KOPT-K1 (cell line): ENCODE measurements around the gene WSCD2.

Experiments used
- H3K27ac ChIP-seq: fragments of 200-600 bp; sonication (generic); 2 replicates; pipeline ENCODE4 v1.5.1; 2016; ENCODE audit warnings: antibody characterized with exemption, mild to moderate bottlenecking, low read depth, low read length; ENCODE audit not compliant: poor library complexity, severe bottlenecking
- H3K36me3 ChIP-seq: fragments of 200-600 bp; sonication (generic); 2 replicates; pipeline ENCODE4 v1.5.1; 2017; ENCODE audit warnings: antibody characterized with exemption, mild to moderate bottlenecking, low read length, moderate library complexity; ENCODE audit not compliant: insufficient read depth
- H3K9me3 ChIP-seq: fragments of 200-600 bp; sonication (generic); 2 replicates; pipeline ENCODE4 v1.5.1; 2017; ENCODE audit warnings: antibody characterized with exemption, low read length, mild to moderate bottlenecking; ENCODE audit not compliant: insufficient read depth, poor library complexity, severe bottlenecking

The WSCD2 gene

GRCh38 chr12:108131657-108132126 is 2.6 kb downstream of the WSCD2 start:
- Histone ChIP-seq H3K36me3 (no peaks in the 10 kb centered on the region), H3K27ac (no peak overlapping the region), H3K9me3 (no peaks in the 10 kb centered on the region)

DNA sequence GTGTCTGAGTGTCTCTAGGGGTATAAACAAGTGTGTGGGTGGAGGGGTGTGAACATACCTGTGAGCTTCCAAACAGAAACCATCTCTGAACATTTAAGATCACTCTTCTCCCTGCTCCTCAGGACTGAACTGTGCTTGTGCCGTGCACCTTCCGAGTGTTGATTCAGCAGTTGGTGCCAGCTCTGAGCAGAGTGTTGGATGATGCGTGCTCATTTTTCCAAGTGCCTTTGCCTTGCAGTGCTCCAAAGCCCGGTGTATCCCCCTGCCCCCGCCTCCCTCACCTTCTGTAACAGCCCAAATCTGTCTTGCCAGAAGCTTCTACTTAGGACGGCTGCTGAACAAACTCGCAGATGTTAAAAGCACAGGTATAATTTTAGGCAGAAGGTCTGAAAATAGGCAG is 4.4 kb downstream of the WSCD2 start:
- Histone ChIP-seq H3K36me3 (no peaks in the 10 kb centered on the region), H3K9me3 (no peaks in the 10 kb centered on the region), H3K27ac (no peak overlapping the region)

DNA sequence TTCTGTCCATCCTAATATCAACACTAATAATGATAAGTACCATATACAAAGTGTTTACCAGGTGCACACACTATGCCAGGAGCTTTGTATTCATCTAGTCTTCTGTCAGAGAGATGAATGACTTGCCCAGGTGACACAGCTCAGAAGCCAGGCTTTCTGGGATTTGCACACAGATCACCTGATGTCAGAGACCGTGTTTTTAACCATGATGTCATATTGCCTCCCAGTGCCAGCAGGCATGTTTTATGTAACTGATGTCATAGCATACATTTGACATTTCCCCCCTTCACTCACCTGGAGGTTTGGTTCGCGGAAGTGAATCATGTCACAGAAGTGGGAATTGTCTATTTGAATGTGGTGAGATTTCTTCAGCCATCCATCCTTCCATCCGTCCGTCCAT is 5.7 kb downstream of the WSCD2 start:
- Histone ChIP-seq H3K27ac (no peak overlapping the region), H3K9me3 (no peaks in the 10 kb centered on the region), H3K36me3 (no peaks in the 10 kb centered on the region)

DNA sequence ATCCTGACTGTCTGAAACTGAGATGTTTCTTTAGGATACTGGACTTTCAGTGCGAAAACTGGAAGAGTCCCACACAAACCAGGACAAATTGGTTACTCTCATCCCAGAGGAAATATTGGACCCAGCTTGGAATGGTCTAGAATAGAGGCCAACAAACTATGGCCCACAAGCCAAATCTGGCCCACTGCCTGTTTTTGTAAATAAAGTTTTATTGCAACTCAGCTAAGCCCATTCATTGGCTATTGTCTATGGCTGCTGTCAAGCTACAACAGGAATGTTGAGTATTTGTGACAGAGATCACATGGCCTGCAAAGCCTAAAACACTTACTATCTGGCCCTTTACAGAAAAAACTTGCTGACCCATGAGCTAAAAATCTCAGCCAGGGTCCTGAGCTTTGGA is 6.5 kb downstream of the WSCD2 start:
- Histone ChIP-seq H3K9me3 (no peaks in the 10 kb centered on the region), H3K36me3 (no peaks in the 10 kb centered on the region), H3K27ac (no peak overlapping the region)

GRCh38 chr12:108136697-108137096 is 7.6 kb downstream of the WSCD2 start:
- H3K9me3 ChIP-seq: no peaks in the 10 kb centered on the region
- no peaks in the 10 kb centered on the region for H3K36me3 ChIP-seq
- no peak overlapping the region for H3K27ac ChIP-seq

DNA sequence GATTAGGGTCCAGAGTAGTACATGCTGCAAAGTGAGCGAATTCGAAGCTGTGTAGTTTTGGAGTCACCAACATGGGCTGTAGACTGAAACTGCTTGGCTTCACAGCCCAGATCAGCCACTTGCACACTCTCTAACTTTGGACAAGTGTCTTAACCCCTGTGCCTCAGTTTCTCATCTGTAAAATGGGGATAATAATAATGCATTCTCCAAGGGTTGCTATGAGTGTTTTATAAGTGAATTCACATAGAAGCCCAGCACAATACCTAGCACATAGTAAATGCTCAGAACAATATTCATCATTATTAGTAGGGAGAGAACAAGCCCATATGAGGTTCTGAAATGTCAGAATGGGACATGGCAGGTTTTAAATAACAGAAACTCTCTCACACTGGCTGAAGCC is 10.4 kb downstream of the WSCD2 start:
- Histone ChIP-seq H3K9me3 (no peaks in the 10 kb centered on the region), H3K36me3 (no peaks in the 10 kb centered on the region), H3K27ac (no peak overlapping the region)

- H3K36me3 ChIP-seq: no peaks in the 10 kb centered on the region
- no peak overlapping the region for H3K27ac ChIP-seq
- no peaks in the 10 kb centered on the region for H3K9me3 ChIP-seq
Observed at GRCh38 chr12:108140501-108140900, 11.4 kb downstream of the WSCD2 start.

DNA sequence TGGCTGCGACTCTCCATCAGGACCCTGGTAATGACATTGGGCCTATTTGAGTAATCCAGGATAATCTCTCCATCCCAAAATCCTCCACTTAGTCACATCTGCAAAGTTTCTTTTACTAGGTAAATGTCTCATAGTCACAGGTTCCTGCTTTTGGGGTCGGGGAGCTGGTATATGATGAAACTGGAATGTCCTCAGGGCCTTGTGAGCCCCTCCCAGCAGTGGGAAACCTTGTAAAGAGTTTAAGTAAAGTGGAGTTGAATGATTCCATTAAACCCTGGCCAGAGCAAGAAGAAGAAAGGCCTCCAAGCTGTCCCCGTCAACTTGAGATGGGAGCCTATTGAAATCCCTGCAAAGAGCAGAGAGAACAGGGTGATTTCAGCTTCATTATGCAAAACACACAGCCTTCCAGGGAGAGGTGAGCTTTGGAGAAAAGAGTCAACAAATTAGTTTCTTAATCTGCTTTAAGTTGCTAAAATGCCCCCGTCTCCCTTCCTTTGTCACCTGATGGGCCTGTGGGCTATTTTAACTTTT is 12.6 kb downstream of the WSCD2 start:
- no peak overlapping the region for H3K27ac ChIP-seq
- H3K36me3 ChIP-seq: no peaks in the 10 kb centered on the region
- no peaks in the 10 kb centered on the region for H3K9me3 ChIP-seq

- Histone ChIP-seq H3K27ac (no peak overlapping the region), H3K36me3 (no peaks in the 10 kb centered on the region), H3K9me3 (no peaks in the 10 kb centered on the region)
Observed at GRCh38 chr12:108143144-108143543, 14.1 kb downstream of the WSCD2 start.

GRCh38 chr12:108144080-108144479 is 15.0 kb downstream of the WSCD2 start:
- Histone ChIP-seq H3K27ac (no peak overlapping the region), H3K9me3 (no peaks in the 10 kb centered on the region), H3K36me3 (no peaks in the 10 kb centered on the region)

DNA sequence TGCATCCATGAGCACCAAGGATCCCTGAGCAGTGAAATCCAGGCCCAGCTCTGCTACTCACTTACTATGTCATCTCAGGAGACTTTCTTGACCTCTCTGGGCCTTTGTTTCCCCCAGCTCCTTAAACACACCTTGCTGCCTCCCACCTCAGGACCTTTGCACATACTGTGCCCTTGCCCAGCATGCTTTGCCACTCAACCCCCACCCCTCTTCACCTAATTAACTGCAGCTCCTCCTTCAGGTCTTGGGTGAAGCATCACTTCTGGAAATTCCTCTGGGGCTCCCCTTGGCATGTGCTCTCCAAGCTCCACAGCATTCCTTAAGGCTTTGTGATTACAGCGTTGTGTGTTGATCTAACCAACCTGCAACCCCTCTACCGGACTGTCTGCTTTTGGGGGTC is 15.9 kb downstream of the WSCD2 start:
- Histone ChIP-seq H3K36me3 (no peaks in the 10 kb centered on the region), H3K9me3 (no peaks in the 10 kb centered on the region), H3K27ac (no peak overlapping the region)

GRCh38 chr12:108146035-108146893 is 17.2 kb downstream of the WSCD2 start:
- Histone ChIP-seq H3K9me3 (no peaks in the 10 kb centered on the region), H3K36me3 (no peaks in the 10 kb centered on the region), H3K27ac (no peak overlapping the region)

GRCh38 chr12:108147279-108147678 is 18.2 kb downstream of the WSCD2 start:
- H3K9me3 ChIP-seq: no peaks in the 10 kb centered on the region
- no peak overlapping the region for H3K27ac ChIP-seq
- H3K36me3 ChIP-seq: no peaks in the 10 kb centered on the region

- Histone ChIP-seq H3K27ac (no peak overlapping the region), H3K9me3 (no peaks in the 10 kb centered on the region), H3K36me3 (no peaks in the 10 kb centered on the region)
Observed at GRCh38 chr12:108148521-108149074, 19.5 kb downstream of the WSCD2 start.

- H3K36me3 ChIP-seq: no peaks in the 10 kb centered on the region
- H3K27ac ChIP-seq: no peak overlapping the region
- no peaks in the 10 kb centered on the region for H3K9me3 ChIP-seq
Observed at GRCh38 chr12:108150436-108150835, 21.3 kb downstream of the WSCD2 start.
